ENCODE data around the gene DTHD1. TPM values are rescaled to one million over a fixed set of nuclear protein-coding genes. Genes with fewer than 3 reads are reported as not detected.

Gene DTHD1
- total and polyA plus RNA-seq, 12 donors, result 0.03 to 0.61 (median 0.08) TPM; not detected in 7

DNA sequence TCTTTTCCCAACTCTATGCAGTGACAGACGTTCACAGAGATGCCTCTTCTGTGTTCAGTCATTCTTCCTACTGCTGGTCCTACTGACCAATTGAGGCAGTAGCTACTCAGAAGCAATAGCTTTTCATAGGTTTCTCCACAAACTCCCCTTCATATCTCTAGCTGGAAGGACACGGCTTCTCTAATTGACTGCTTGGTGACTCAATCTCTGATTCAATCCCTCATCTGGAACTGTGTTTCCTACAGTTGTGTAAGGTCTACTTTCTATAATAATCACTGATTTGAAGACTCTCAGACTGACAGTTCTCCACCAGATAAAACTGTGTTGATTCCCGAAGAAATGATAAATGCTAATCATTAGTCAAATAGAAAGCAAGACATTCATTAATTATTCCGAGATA, 111.5 kb downstream of the DTHD1 start:
- Histone ChIP-seq H3K9me3 (replicated peaks in 1 of 3) (no peaks in the 10 kb centered on the region), H3K27me3 (no peaks in the 10 kb centered on the region), H3K27ac (no peak overlapping the region), H3K4me1 (replicated peaks in 1 of 2) (no peaks in the 10 kb centered on the region), H3K36me3 (replicated peaks in 1 of 2) (no peaks in the 10 kb centered on the region), H3K4me3 (no peak overlapping the region)
- intact Hi-C loops (cut with DNase I), result no loop called here
- 54 to 65% (median 58%) methylated on average over 4 of the region's 4 CpGs for WGBS, 4 donors
- TF ChIP-seq, protein P1, sequence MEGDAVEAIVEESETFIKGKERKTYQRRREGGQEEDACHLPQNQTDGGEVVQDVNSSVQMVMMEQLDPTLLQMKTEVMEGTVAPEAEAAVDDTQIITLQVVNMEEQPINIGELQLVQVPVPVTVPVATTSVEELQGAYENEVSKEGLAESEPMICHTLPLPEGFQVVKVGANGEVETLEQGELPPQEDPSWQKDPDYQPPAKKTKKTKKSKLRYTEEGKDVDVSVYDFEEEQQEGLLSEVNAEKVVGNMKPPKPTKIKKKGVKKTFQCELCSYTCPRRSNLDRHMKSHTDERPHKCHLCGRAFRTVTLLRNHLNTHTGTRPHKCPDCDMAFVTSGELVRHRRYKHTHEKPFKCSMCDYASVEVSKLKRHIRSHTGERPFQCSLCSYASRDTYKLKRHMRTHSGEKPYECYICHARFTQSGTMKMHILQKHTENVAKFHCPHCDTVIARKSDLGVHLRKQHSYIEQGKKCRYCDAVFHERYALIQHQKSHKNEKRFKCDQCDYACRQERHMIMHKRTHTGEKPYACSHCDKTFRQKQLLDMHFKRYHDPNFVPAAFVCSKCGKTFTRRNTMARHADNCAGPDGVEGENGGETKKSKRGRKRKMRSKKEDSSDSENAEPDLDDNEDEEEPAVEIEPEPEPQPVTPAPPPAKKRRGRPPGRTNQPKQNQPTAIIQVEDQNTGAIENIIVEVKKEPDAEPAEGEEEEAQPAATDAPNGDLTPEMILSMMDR (IDR thresholded peaks at IDR 0.05), result no peak
- no peak for TF ChIP-seq POLR2A (IDR thresholded peaks at IDR 0.05)
- no peak for DNase-seq

Other genes starting within 250 kb of the DTHD1 start
- gene ARAP2, start 37.1 kb upstream of the DTHD1 start, total RNA-seq, result 10 to 100 TPM in 2 of 9 donors, 1 to 10 TPM in 6, under 1 TPM in 1; 0.83 to 23.7 (median 6.2) TPM
- gene ARAP2, start 37.1 kb upstream of the DTHD1 start, polyA plus RNA-seq, result 1 to 10 TPM in 2 of 3 donors, under 1 TPM in 1; 0.81 to 3.9 (median 2.8) TPM